HEK293T (cell line): ENCODE measurements around the gene APOB.

Source experiments
- CTCF ChIA-PET: fragments of 350-600 bp; formaldehyde crosslinking; extraction: SDS; loops from one replicate; lab custom pipeline; 2021; ENCODE audit warnings: antibody characterized with exemption, inconsistent platforms; lab: Yijun Ruan, JAX
- POLR2A ChIA-PET: fragments of 350-600 bp; formaldehyde crosslinking; extraction: SDS; loops from one replicate; lab custom pipeline; 2020; ENCODE audit warnings: antibody characterized with exemption, inconsistent platforms; lab: Yijun Ruan, JAX
- DNase-seq: peaks from one replicate; pipeline ENCODE4 v3.0.0; 2012; ENCODE audit warnings: mixed read lengths; ENCODE audit errors: extremely low spot score
- ARNT ChIP-seq: fragments of 450-650 bp; IDR thresholded peaks from 2 replicates; pipeline ENCODE4 v1.6.1; 2017; ENCODE audit warnings: mild to moderate bottlenecking
- BHLHE40 ChIP-seq: fragments of 450-650 bp; IDR thresholded peaks from 2 replicates; pipeline ENCODE4 v1.6.1; 2016; ENCODE audit warnings: mild to moderate bottlenecking, moderate library complexity, borderline replicate concordance
- CTBP1 ChIP-seq: fragments of 450-650 bp; IDR thresholded peaks from 2 replicates; pipeline ENCODE4 v1.6.1; 2016; ENCODE audit warnings: borderline replicate concordance
- ELF4 ChIP-seq: fragments of 450-650 bp; IDR thresholded peaks from 2 replicates; pipeline ENCODE4 v1.6.1; 2017; ENCODE audit warnings: antibody characterized with exemption
- FOXA1 ChIP-seq: fragments of 450-650 bp; IDR thresholded peaks from 2 replicates; pipeline ENCODE4 v1.6.1; 2016; ENCODE audit warnings: mild to moderate bottlenecking
- FOXK2 ChIP-seq: fragments of 450-650 bp; IDR thresholded peaks from 2 replicates; pipeline ENCODE4 v1.6.1; 2016; ENCODE audit warnings: mild to moderate bottlenecking
- FOXM1 ChIP-seq: fragments of 450-650 bp; IDR thresholded peaks from 2 replicates; pipeline ENCODE4 v1.6.1; 2017; ENCODE audit warnings: mild to moderate bottlenecking, borderline replicate concordance
- HDGF ChIP-seq: fragments of 450-650 bp; IDR thresholded peaks from 2 replicates; pipeline ENCODE4 v1.6.1; 2017; ENCODE audit warnings: antibody characterized with exemption, borderline replicate concordance
- L3MBTL2 ChIP-seq: fragments of 450-650 bp; conservative IDR thresholded peaks from 2 replicates; pipeline ENCODE4 v1.6.1; 2016; ENCODE audit warnings: mild to moderate bottlenecking
- LEF1 ChIP-seq: fragments of 450-650 bp; IDR thresholded peaks from 2 replicates; pipeline ENCODE4 v1.6.1; 2017; ENCODE audit warnings: mild to moderate bottlenecking, borderline replicate concordance
- NFRKB ChIP-seq: fragments of 450-650 bp; IDR thresholded peaks from 2 replicates; pipeline ENCODE4 v1.6.1; 2016; ENCODE audit warnings: mild to moderate bottlenecking, moderate library complexity
- PKNOX1 ChIP-seq: fragments of 450-650 bp; IDR thresholded peaks from 2 replicates; pipeline ENCODE4 v1.6.1; 2016
- SP1 ChIP-seq: fragments of 450-650 bp; IDR thresholded peaks from 2 replicates; pipeline ENCODE4 v1.6.1; 2017
- SUZ12 ChIP-seq: fragments of 450-650 bp; IDR thresholded peaks from 2 replicates; pipeline ENCODE4 v1.6.1; 2016; ENCODE audit warnings: mild to moderate bottlenecking
- TARDBP ChIP-seq: fragments of 450-650 bp; IDR thresholded peaks from 2 replicates; pipeline ENCODE4 v1.6.1; 2016
- ZNF384 ChIP-seq: fragments of 450-650 bp; IDR thresholded peaks from 2 replicates; pipeline ENCODE4 v1.6.1; 2016

Gene APOB

GRCh38 chr2:21072477-21073242, 28.8 kb upstream of the APOB start:
- DNase-seq, result no peak
- ChIA-PET CTCF (no interaction called here), POLR2A (no interaction called here)
- TF ChIP-seq FOXA1, result no peak
- TF ChIP-seq NFRKB, result no peak
- TF ChIP-seq SP1, result no peak
- TF ChIP-seq FOXM1, result no peak

GRCh38 chr2:21070341-21071257, 26.7 kb upstream of the APOB start:
- POLR2A ChIA-PET, result no interaction called here
- CTCF ChIA-PET, result no interaction called here
- TF ChIP-seq ZNF384, result no peak
- no peak for TF ChIP-seq TARDBP
- no peak for TF ChIP-seq BHLHE40
- no peak for TF ChIP-seq LEF1
- TF ChIP-seq ELF4, result no peak
- TF ChIP-seq SP1, result no peak
- TF ChIP-seq PKNOX1, result no peak
- no peak for TF ChIP-seq ARNT
- no peak for TF ChIP-seq FOXK2
- TF ChIP-seq HDGF, result no peak
- TF ChIP-seq SUZ12, result no peak
- TF ChIP-seq FOXM1, result no peak
- TF ChIP-seq L3MBTL2, result no peak
- no peak for TF ChIP-seq NFRKB
- no peak for DNase-seq

- TF ChIP-seq ZNF384, result no peak
- no peak for TF ChIP-seq BHLHE40
- no peak for TF ChIP-seq CTBP1
- no peak for TF ChIP-seq FOXK2
- no peak for TF ChIP-seq FOXA1
- no peak for TF ChIP-seq HDGF
- no peak for TF ChIP-seq TARDBP
- TF ChIP-seq FOXM1, result no peak
- no peak for TF ChIP-seq SP1
- no peak for TF ChIP-seq L3MBTL2
- TF ChIP-seq NFRKB, result no peak
- TF ChIP-seq ELF4, result no peak
- TF ChIP-seq ARNT, result no peak
- TF ChIP-seq SUZ12, result no peak
- no peak for TF ChIP-seq LEF1
- TF ChIP-seq PKNOX1, result no peak
- ChIA-PET CTCF (no interaction called here), POLR2A (no interaction called here)
- DNase-seq, result no peak
Observed at GRCh38 chr2:21069746-21070340, 26.0 kb upstream of the APOB start.

GRCh38 chr2:21067859-21068537, 24.1 kb upstream of the APOB start:
- ChIA-PET CTCF (no interaction called here), POLR2A (no interaction called here)
- no peak for DNase-seq
- TF ChIP-seq FOXK2 (no peak), CTBP1 (no peak), ARNT (no peak), ZNF384 (no peak), TARDBP (no peak), FOXM1 (no peak), LEF1 (no peak), SP1 (no peak), BHLHE40 (no peak), NFRKB (no peak), PKNOX1 (no peak), HDGF (no peak), SUZ12 (no peak), FOXA1 (no peak), ELF4 (no peak), L3MBTL2 (no peak)

- CTCF ChIA-PET, result no interaction called here
- DNase-seq, result no peak
- POLR2A ChIA-PET, result no interaction called here
- TF ChIP-seq FOXK2 (no peak), FOXA1 (no peak), ELF4 (no peak), FOXM1 (no peak), ARNT (no peak), HDGF (no peak), L3MBTL2 (no peak), NFRKB (no peak), ZNF384 (no peak), SP1 (no peak), LEF1 (no peak), PKNOX1 (no peak), CTBP1 (no peak), TARDBP (no peak), SUZ12 (no peak), BHLHE40 (no peak)
Observed at GRCh38 chr2:21067125-21067524, 23.3 kb upstream of the APOB start.
